NCI-H1694 (cell line): ENCODE data around the gene ING5.
"Not testable (repeated sequence)": the region's sequence is repeated elsewhere in the genome, so short reads cannot be mapped to it uniquely, and the experiment has no call there.

ENCODE experiments used
- DNase-seq: peaks from one replicate; lab custom pipeline; 2025; lab: John Stamatoyannopoulos, UW

Gene ING5

GRCh38 chr2:241739177-241739576, 37.3 kb downstream of the ING5 start:
- no peak for DNase-seq

- DNase-seq, result no peak
Measured at GRCh38 chr2:241739651-241740050, 37.8 kb downstream of the ING5 start.

- DNase-seq, result no peak
Measured at GRCh38 chr2:241741016-241741415, 39.2 kb downstream of the ING5 start.

- DNase-seq, result no peak
Measured at GRCh38 chr2:241742320-241742939, 40.6 kb downstream of the ING5 start.

- not testable (repeated sequence) for DNase-seq
Measured at GRCh38 chr2:241743008-241743407, 41.2 kb downstream of the ING5 start.

- no peak for DNase-seq
Measured at GRCh38 chr2:241743620-241744019, 41.8 kb downstream of the ING5 start.

- no peak for DNase-seq
Measured at GRCh38 chr2:241744028-241744754, 42.4 kb downstream of the ING5 start.

- DNase-seq, result no peak
Measured at GRCh38 chr2:241745276-241745675, 43.4 kb downstream of the ING5 start.

- DNase-seq, result no peak
Measured at GRCh38 chr2:241746084-241746483, 44.2 kb downstream of the ING5 start.

GRCh38 chr2:241748468-241749256, 46.8 kb downstream of the ING5 start:
- no peak for DNase-seq

- DNase-seq, result no peak
Measured at GRCh38 chr2:241750076-241750840, 48.4 kb downstream of the ING5 start.

GRCh38 chr2:241751152-241751551, 49.3 kb downstream of the ING5 start:
- DNase-seq, result no peak

- no peak for DNase-seq
Measured at GRCh38 chr2:241751776-241752175, 49.9 kb downstream of the ING5 start.

- no peak for DNase-seq
Measured at GRCh38 chr2:241752253-241752652, 50.4 kb downstream of the ING5 start.

GRCh38 chr2:241752689-241753276, 50.9 kb downstream of the ING5 start:
- no peak for DNase-seq

- DNase-seq, result no peak
Measured at GRCh38 chr2:241753493-241753892, 51.7 kb downstream of the ING5 start.

GRCh38 chr2:241754042-241754441, 52.2 kb downstream of the ING5 start:
- no peak for DNase-seq

- no peak for DNase-seq
Measured at GRCh38 chr2:241755166-241755565, 53.3 kb downstream of the ING5 start.

GRCh38 chr2:241755777-241756176, 53.9 kb downstream of the ING5 start:
- DNase-seq, result no peak

- DNase-seq, result no peak
Measured at GRCh38 chr2:241759067-241759807, 57.4 kb downstream of the ING5 start.

GRCh38 chr2:241759893-241760292, 58.1 kb downstream of the ING5 start:
- not testable (repeated sequence) for DNase-seq
